K562 (cell line): ENCODE data around the gene USP6. TPM values are rescaled to one million over a fixed set of nuclear protein-coding genes. Genes with fewer than 3 reads are reported as not detected.

Source experiments
- CEBPB ChIP-seq: fragments of 450-650 bp; IDR thresholded peaks from 2 replicates; pipeline ENCODE4 v1.6.1; 2016; ENCODE audit warnings: missing genetic modification characterization, missing compliant biosample characterization
- DMBX1 ChIP-seq: fragments of 250-450 bp; sonication (Bioruptor Pico); IDR thresholded peaks from 2 replicates; pipeline ENCODE4 v1.8.0; 2022; ENCODE audit warnings: inconsistent platforms, mild to moderate bottlenecking, moderate library complexity, borderline replicate concordance
- E2F8 ChIP-seq: fragments of 450-650 bp; IDR thresholded peaks from 2 replicates; pipeline ENCODE4 v1.7.1; 2018; ENCODE audit warnings: mild to moderate bottlenecking, low read depth; ENCODE audit not compliant: partially characterized antibody
- FOSL1 ChIP-seq: fragments of 200-800 bp; sonication (Bioruptor generic); conservative IDR thresholded peaks from 2 replicates; pipeline ENCODE4 v1.6.1; 2016; ENCODE audit warnings: missing genetic modification characterization, missing compliant biosample characterization
- HDAC8 ChIP-seq: fragments of 450-650 bp; IDR thresholded peaks from 2 replicates; pipeline ENCODE4 v1.6.1; 2016; ENCODE audit warnings: mild to moderate bottlenecking, missing genetic modification characterization, moderate library complexity, missing compliant biosample characterization
- MXI1 ChIP-seq: IDR thresholded peaks from 2 replicates; pipeline ENCODE4 v1.6.1; 2011; ENCODE audit warnings: low read depth, mild to moderate bottlenecking, improper control_type of control experiment, low read length
- NONO ChIP-seq, 2 experiments: fragments of 200-400 bp in 1 of 2; fragments of 450-650 bp in 1 of 2; formaldehyde crosslinking in 1 of 2; IDR thresholded peaks; 2 replicates each; pipeline ENCODE4 v1.6.1; 2017; ENCODE audit warnings: low read depth in 2 of 2, mild to moderate bottlenecking in 2 of 2, moderate library complexity in 2 of 2, low read length in 1 of 2
- RBM25 ChIP-seq: fragments of 200-400 bp; formaldehyde crosslinking; IDR thresholded peaks from 2 replicates; pipeline ENCODE4 v1.6.1; 2018; ENCODE audit warnings: low read length, low read depth, moderate library complexity; ENCODE audit not compliant: severe bottlenecking
- SETDB1 ChIP-seq: IDR thresholded peaks from one replicate; pipeline ENCODE4 v1.6.1; 2012; ENCODE audit warnings: low read length, control low read depth, inconsistent platforms
- SPI1 ChIP-seq: IDR thresholded peaks from 2 replicates; pipeline ENCODE4 v1.6.1; 2011; ENCODE audit warnings: low read depth, low read length, control low read depth, borderline replicate concordance
- TRIM28 ChIP-seq: fragments of 450-650 bp; IDR thresholded peaks from 2 replicates; pipeline ENCODE4 v1.6.1; 2017
- XRCC3 ChIP-seq: fragments of 450-650 bp; IDR thresholded peaks from 2 replicates; pipeline ENCODE4 v1.6.1; 2017; ENCODE audit warnings: mild to moderate bottlenecking, moderate library complexity
- ZBTB8A ChIP-seq: fragments of 450-650 bp; IDR thresholded peaks from 2 replicates; pipeline ENCODE4 v1.6.1; 2018; ENCODE audit warnings: mild to moderate bottlenecking, moderate library complexity; ENCODE audit not compliant: partially characterized antibody
- ZNF407 ChIP-seq: fragments of 450-650 bp; IDR thresholded peaks from 2 replicates; pipeline ENCODE4 v1.6.1; 2016; ENCODE audit warnings: low read depth
- ZNF551 ChIP-seq: fragments of 250-450 bp; sonication (Bioruptor Pico); IDR thresholded peaks from 2 replicates; pipeline ENCODE4 v1.5.0; 2021; ENCODE audit warnings: mild to moderate bottlenecking, moderate library complexity
- ZNF586 ChIP-seq: fragments of 450-650 bp; formaldehyde crosslinking; conservative IDR thresholded peaks from 2 replicates; pipeline ENCODE4 v1.4.0; 2020; ENCODE audit warnings: mild to moderate bottlenecking, moderate library complexity
- ZNF75A ChIP-seq: fragments of 450-650 bp; formaldehyde crosslinking; IDR thresholded peaks from 2 replicates; pipeline ENCODE4 v1.4.0; 2020; ENCODE audit warnings: mild to moderate bottlenecking
- ZNF778 ChIP-seq: fragments of 450-650 bp; formaldehyde crosslinking; IDR thresholded peaks from 2 replicates; pipeline ENCODE4 v1.4.0; 2020; ENCODE audit warnings: mild to moderate bottlenecking, moderate library complexity
- ZNF780A ChIP-seq: fragments of 250-450 bp; sonication (Bioruptor Pico); IDR thresholded peaks from 2 replicates; pipeline ENCODE4 v1.5.0; 2021; ENCODE audit warnings: mild to moderate bottlenecking
- polyA plus RNA-seq, 8 experiments: library from polyadenylated mRNA; depleted of rRNA in 4 of 8; stranded (reverse) in 5 of 8; unstranded in 3 of 8; fragments of >200 nt; fragmentation: Nextera tagmentation in 2 of 8; fragmentation: Illumina TruSeq in 1 of 8; extraction: Ambion mirVana in 2 of 8; extraction: Trizol in 1 of 8; gene quantifications; 2 replicates each; pipeline versions ENCODE4 v1.2.1 to v1.2.3, GENCODE V29; 2011 to 2014; ENCODE audit warnings: inconsistent platforms in 1 of 8, missing spikeins in 1 of 8
- total RNA-seq, 7 experiments: library from RNA; depleted of rRNA in 6 of 7; stranded (reverse); fragments of >200 nt in 6 of 7; fragmentation: Illumina TruSeq in 2 of 7; extraction: Trizol in 2 of 7; gene quantifications; 2 replicates each; pipeline versions ENCODE4 v1.2.1 to v1.2.3, GENCODE V29; 2011 to 2021; ENCODE audit warnings: low replicate concordance in 1 of 7

The USP6 gene
- total and polyA plus RNA-seq, 9 of the 15 experiments (the other 6 are each of a cell fraction or from before 2014, with no cell fraction given) = 0.01 to 0.09 (median 0.04) TPM; not detected in 4

GRCh38 chr17:5181509-5182305 lies 65.9 kb downstream of the USP6 start (continued):
- no peak for TF ChIP-seq E2F8
- no peak for TF ChIP-seq DMBX1
- TF ChIP-seq ZNF407 = no peak
- no peak for TF ChIP-seq ZNF780A (CRISPR knock-in tag)
- TF ChIP-seq CEBPB (tag) = no peak
- TF ChIP-seq ZNF75A (CRISPR knock-in tag) = peak; percentile 91
- peak; percentile 58 for TF ChIP-seq RBM25
- no peak for TF ChIP-seq NONO (IDR thresholded peaks at IDR 0.05; ENCODE audit: low read depth in 2 of 2, low read length in 1 of 2)
- no peak for TF ChIP-seq SETDB1
- TF ChIP-seq ZNF778 (CRISPR knock-in tag) = no peak
- TF ChIP-seq MXI1 = no peak
- no peak for TF ChIP-seq HDAC8
- no peak for TF ChIP-seq ZBTB8A
- peak; percentile 77; the same call in 1 of the 2 replicates for TF ChIP-seq TRIM28
- TF ChIP-seq ZNF586 (CRISPR knock-in tag) = no peak
- no peak for TF ChIP-seq SPI1
- 0 out of 2 replicates have a peak, but pooled peaks have one; percentile 19 for TF ChIP-seq XRCC3
- no peak for TF ChIP-seq FOSL1
- TF ChIP-seq ZNF551 = no peak
